H9 (cell line): ENCODE measurements around the gene NPTXR. TPM values are rescaled to one million over a fixed set of nuclear protein-coding genes. Genes with fewer than 3 reads are reported as not detected.

Experiments used
- DNase-seq: peaks from one replicate; pipeline ENCODE4 v3.0.0-alpha.2; 2017
- H2AFZ ChIP-seq: one replicate; pipeline ENCODE4 v1.6.1; 2013; ENCODE audit warnings: mild to moderate bottlenecking, low read length, control low read depth, moderate library complexity
- H2AK5ac ChIP-seq: 2 replicates; pipeline ENCODE4 v1.6.1; 2013; ENCODE audit warnings: low read length, control low read depth, mixed read lengths; ENCODE audit not compliant: insufficient read length
- H2BK120ac ChIP-seq: one replicate; pipeline ENCODE4 v1.6.1; 2013; ENCODE audit warnings: low read depth, mild to moderate bottlenecking, low read length, control low read depth, inconsistent platforms; ENCODE audit not compliant: poor library complexity, severe bottlenecking
- H2BK12ac ChIP-seq: 2 replicates; pipeline ENCODE4 v1.6.1; 2013; ENCODE audit warnings: low read length, control low read depth, mixed read lengths, low read depth; ENCODE audit not compliant: insufficient read length
- H2BK15ac ChIP-seq: 2 replicates; pipeline ENCODE4 v1.6.1; 2013; ENCODE audit warnings: low read depth, low read length, control low read depth
- H2BK20ac ChIP-seq: one replicate; pipeline ENCODE4 v1.6.1; 2013; ENCODE audit warnings: low read depth, mild to moderate bottlenecking, low read length, control low read depth, inconsistent platforms; ENCODE audit not compliant: poor library complexity, severe bottlenecking
- H2BK5ac ChIP-seq: 2 replicates; pipeline ENCODE4 v1.6.1; 2013; ENCODE audit warnings: low read length, control low read depth, mixed read lengths; ENCODE audit not compliant: insufficient read length
- H3K14ac ChIP-seq: 2 replicates; pipeline ENCODE4 v1.6.1; 2013; ENCODE audit warnings: low read length, control low read depth; ENCODE audit not compliant: insufficient read depth
- H3K18ac ChIP-seq: 2 replicates; pipeline ENCODE4 v1.6.1; 2013; ENCODE audit warnings: low read depth, mild to moderate bottlenecking, mixed read lengths, low read length, control low read depth; ENCODE audit not compliant: insufficient read length
- H3K23ac ChIP-seq: 2 replicates; pipeline ENCODE4 v1.6.1; 2013; ENCODE audit warnings: low read length, control low read depth, mixed read lengths, low read depth; ENCODE audit not compliant: insufficient read length
- H3K23me2 ChIP-seq: 2 replicates; pipeline ENCODE4 v1.6.1; 2013; ENCODE audit warnings: low read depth, mild to moderate bottlenecking, mixed read lengths, low read length, control low read depth; ENCODE audit not compliant: insufficient read length, poor library complexity, severe bottlenecking
- H3K27ac ChIP-seq: 2 replicates; pipeline ENCODE4 v1.5.1; 2013; ENCODE audit warnings: low read length, control low read depth, mixed read lengths, low read depth; ENCODE audit not compliant: insufficient read length
- H3K27me3 ChIP-seq: 2 replicates; pipeline ENCODE4 v1.6.1; 2013; ENCODE audit warnings: low read length, control low read depth, inconsistent platforms; ENCODE audit not compliant: insufficient read depth
- H3K4ac ChIP-seq: 2 replicates; pipeline ENCODE4 v1.6.1; 2013; ENCODE audit warnings: low read depth, mild to moderate bottlenecking, control low read depth, inconsistent platforms, low read length, moderate library complexity
- H3K4me1 ChIP-seq: 2 replicates; pipeline ENCODE4 v1.6.1; 2013; ENCODE audit warnings: low read length, control low read depth, inconsistent platforms; ENCODE audit not compliant: insufficient read depth
- H3K4me2 ChIP-seq: 2 replicates; pipeline ENCODE4 v1.6.1; 2013; ENCODE audit warnings: low read length, control low read depth, mixed read lengths; ENCODE audit not compliant: insufficient read length, insufficient read depth
- H3K56ac ChIP-seq: 2 replicates; pipeline ENCODE4 v1.6.1; 2013; ENCODE audit warnings: low read depth, mild to moderate bottlenecking, mixed read lengths, low read length, control low read depth; ENCODE audit not compliant: insufficient read length
- H3K79me1 ChIP-seq: 2 replicates; pipeline ENCODE4 v1.6.1; 2013; ENCODE audit warnings: low read depth, mild to moderate bottlenecking, moderate library complexity, low read length, control low read depth, inconsistent platforms; ENCODE audit not compliant: insufficient read depth, poor library complexity, severe bottlenecking
- H3K79me2 ChIP-seq: 2 replicates; pipeline ENCODE4 v1.6.1; 2013; ENCODE audit warnings: low read length, control low read depth, inconsistent platforms; ENCODE audit not compliant: insufficient read depth
- H3K9ac ChIP-seq: 2 replicates; pipeline ENCODE4 v1.6.1; 2013; ENCODE audit warnings: low read length, control low read depth, mixed read lengths; ENCODE audit not compliant: insufficient read length; ENCODE audit errors: extremely low read depth
- H3K9me3 ChIP-seq: one replicate; pipeline ENCODE4 v1.6.1; 2013; ENCODE audit warnings: low read depth, low read length, inconsistent platforms; ENCODE audit not compliant: control insufficient read depth
- H3T11ph ChIP-seq: one replicate; pipeline ENCODE4 v1.6.1; 2013; ENCODE audit warnings: mild to moderate bottlenecking, low read length, control low read depth, inconsistent platforms
- H4K20me1 ChIP-seq: one replicate; pipeline ENCODE4 v1.6.1; 2013; ENCODE audit not compliant: control insufficient read depth, insufficient read length, insufficient read depth
- H4K5ac ChIP-seq: 2 replicates; pipeline ENCODE4 v1.6.1; 2013; ENCODE audit warnings: low read depth, mild to moderate bottlenecking, mixed read lengths, low read length, control low read depth; ENCODE audit not compliant: insufficient read length
- H4K8ac ChIP-seq: replicated peaks from 2 replicates; pipeline ENCODE4 v1.6.1; 2013; ENCODE audit warnings: low read length, control low read depth, mixed read lengths, low read depth; ENCODE audit not compliant: insufficient read length
- H4K91ac ChIP-seq: 2 replicates; pipeline ENCODE4 v1.6.1; 2013; ENCODE audit warnings: low read depth, mild to moderate bottlenecking, moderate library complexity, mixed read lengths, low read length, control low read depth; ENCODE audit not compliant: insufficient read length
- H3K27ac Mint-ChIP-seq, 3 experiments: 2 replicates in 2 of 3; 3 replicates in 1 of 3; pipeline ENCODE4 v1.8.0; 2020 to 2021; ENCODE audit warnings: mixed read lengths in 3 of 3, mild to moderate bottlenecking in 1 of 3, moderate library complexity in 1 of 3
- H3K27me3 Mint-ChIP-seq: 2 replicates; pipeline ENCODE4 v1.8.0; 2021; ENCODE audit warnings: low read depth, mild to moderate bottlenecking, moderate library complexity, mixed read lengths
- H3K36me3 Mint-ChIP-seq, 3 experiments: 2 replicates in 2 of 3; 3 replicates in 1 of 3; pipeline ENCODE4 v1.8.0; 2020 to 2021; ENCODE audit warnings: low read depth in 3 of 3, mixed read lengths in 3 of 3; ENCODE audit not compliant: insufficient read depth in 1 of 3
- H3K4me1 Mint-ChIP-seq, 2 experiments: 2 replicates each; pipeline ENCODE4 v1.8.0; 2020; ENCODE audit warnings: mixed read lengths in 2 of 2
- H3K4me3 Mint-ChIP-seq, 2 experiments: 2 replicates in 1 of 2; 3 replicates in 1 of 2; pipeline ENCODE4 v1.8.0; 2020 to 2021; ENCODE audit warnings: mild to moderate bottlenecking in 2 of 2, mixed read lengths in 2 of 2, moderate library complexity in 1 of 2
- H3K9me3 Mint-ChIP-seq, 2 experiments: 2 replicates in 1 of 2; 3 replicates in 1 of 2; pipeline ENCODE4 v1.8.0; 2020; ENCODE audit warnings: mild to moderate bottlenecking in 2 of 2, mixed read lengths in 2 of 2, moderate library complexity in 1 of 2
- WGBS: extraction: QIAGEN DNeasy Blood & Tissue Kit; methylation state at CpG from one replicate; pipeline ENCODE4 v1.1.7; 2013; ENCODE audit warnings: missing lambda C conversion rate, low lambda C conversion rate, mixed read lengths; ENCODE audit not compliant: insufficient read length; ENCODE audit errors: extremely low coverage; 5-methylcytosine and 5-hydroxymethylcytosine counted together
- total RNA-seq: library from RNA; stranded (reverse); gene quantifications from 2 replicates; pipeline ENCODE4 v1.2.1, GENCODE V29; 2021
- TF ChIP-seq, protein P1 (sequence below): fragments of 200-600 bp; sonication (generic); conservative IDR thresholded peaks from 3 replicates; pipeline ENCODE4 v1.8.0; 2021; ENCODE audit warnings: antibody characterized with exemption, mild to moderate bottlenecking

NPTXR gene
- total RNA-seq, 1 experiment from 2014 or later: 8.1 TPM

DNA sequence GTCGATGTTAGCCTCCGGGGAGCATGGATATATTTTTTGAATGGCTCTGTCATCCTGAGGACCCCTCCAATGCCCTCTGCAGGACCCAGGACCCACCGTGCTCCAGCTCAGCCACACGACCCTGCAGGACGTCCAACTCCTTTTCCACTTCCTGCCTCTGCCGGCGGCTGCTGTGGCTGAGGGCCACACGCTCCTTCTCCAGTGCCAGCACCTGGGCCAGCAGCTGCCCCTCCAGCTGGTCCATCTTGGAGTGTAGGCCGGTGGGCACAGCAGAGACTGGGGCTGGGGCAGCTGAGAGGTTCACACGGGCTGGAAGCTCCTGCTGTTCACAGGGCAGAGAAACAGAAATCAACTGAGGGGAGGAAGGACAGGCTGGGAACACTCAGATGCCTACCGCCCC is 15.6 kb downstream of the NPTXR start:
- Histone ChIP-seq H3K27me3 (no peaks in the 10 kb centered on the region), H3K79me2 (no peaks in the 10 kb centered on the region), H3K56ac (no peak overlapping the region), H2BK12ac (no peak overlapping the region), H2BK15ac (no peak overlapping the region), H2BK20ac (no peak overlapping the region), H3K23me2 (no peaks in the 10 kb centered on the region), H3K27ac (no peak overlapping the region), H4K20me1 (no peaks in the 10 kb centered on the region), H2BK5ac (no peak overlapping the region), H3K9ac (no peak overlapping the region), H3K4me2 (no peak overlapping the region), H3T11ph (no peak overlapping the region), H3K79me1 (no peaks in the 10 kb centered on the region), H3K4me1 (no peaks in the 10 kb centered on the region), H4K5ac (no peak overlapping the region), H4K91ac (no peak overlapping the region), H3K14ac (no peak overlapping the region), H2AK5ac (no peak overlapping the region), H3K23ac (no peak overlapping the region), H3K18ac (no peak overlapping the region), H2AFZ (no peak overlapping the region), H2BK120ac (no peak overlapping the region), H3K4ac (no peak overlapping the region), H3K9me3 (no peaks in the 10 kb centered on the region), H4K8ac (no peak overlapping the region)
- H3K27me3 Mint-ChIP-seq: peaks cover 2% of the 10 kb centered on the region; the same call in 1 of the 2 replicates
- peaks cover 20 to 25% of the 10 kb centered on the region in 2 experiments for H3K4me1 Mint-ChIP-seq
- TF ChIP-seq, protein P1, sequence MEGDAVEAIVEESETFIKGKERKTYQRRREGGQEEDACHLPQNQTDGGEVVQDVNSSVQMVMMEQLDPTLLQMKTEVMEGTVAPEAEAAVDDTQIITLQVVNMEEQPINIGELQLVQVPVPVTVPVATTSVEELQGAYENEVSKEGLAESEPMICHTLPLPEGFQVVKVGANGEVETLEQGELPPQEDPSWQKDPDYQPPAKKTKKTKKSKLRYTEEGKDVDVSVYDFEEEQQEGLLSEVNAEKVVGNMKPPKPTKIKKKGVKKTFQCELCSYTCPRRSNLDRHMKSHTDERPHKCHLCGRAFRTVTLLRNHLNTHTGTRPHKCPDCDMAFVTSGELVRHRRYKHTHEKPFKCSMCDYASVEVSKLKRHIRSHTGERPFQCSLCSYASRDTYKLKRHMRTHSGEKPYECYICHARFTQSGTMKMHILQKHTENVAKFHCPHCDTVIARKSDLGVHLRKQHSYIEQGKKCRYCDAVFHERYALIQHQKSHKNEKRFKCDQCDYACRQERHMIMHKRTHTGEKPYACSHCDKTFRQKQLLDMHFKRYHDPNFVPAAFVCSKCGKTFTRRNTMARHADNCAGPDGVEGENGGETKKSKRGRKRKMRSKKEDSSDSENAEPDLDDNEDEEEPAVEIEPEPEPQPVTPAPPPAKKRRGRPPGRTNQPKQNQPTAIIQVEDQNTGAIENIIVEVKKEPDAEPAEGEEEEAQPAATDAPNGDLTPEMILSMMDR: no peak
- no peaks in the 10 kb centered on the region for H3K9me3 Mint-ChIP-seq
- no peak for DNase-seq
- no peaks in the 10 kb centered on the region for H3K36me3 Mint-ChIP-seq
- no peak overlapping the region for H3K4me3 Mint-ChIP-seq
- WGBS: no CpG with 5 or more reads among the region's 11 CpGs
- no peak overlapping the region for H3K27ac Mint-ChIP-seq
